GM18511 (cell line): ENCODE data around the gene SMIM1.
"Not testable (repeated sequence)": the region's sequence is repeated elsewhere in the genome, so short reads cannot be mapped to it uniquely, and the experiment has no call there.

ENCODE experiments used
- ATAC-seq: cut with Tn5 transposase; IDR thresholded peaks from one replicate; pipeline ENCODE4 v1.9.1; 2021; ENCODE audit warnings: mild to moderate bottlenecking, moderate library complexity; ENCODE audit not compliant: unreplicated experiment

SMIM1 gene

GRCh38 chr1:3789421-3790300 is 17.1 kb downstream of the SMIM1 start:
- no peak for ATAC-seq

GRCh38 chr1:3790500-3790923 is 18.0 kb downstream of the SMIM1 start:
- ATAC-seq = no peak

- ATAC-seq = no peak
Measured at GRCh38 chr1:3790952-3791351, 18.4 kb downstream of the SMIM1 start.

- no peak for ATAC-seq
Measured at GRCh38 chr1:3795453-3796214, 23.1 kb downstream of the SMIM1 start.

GRCh38 chr1:3796215-3797061 is 23.9 kb downstream of the SMIM1 start, which contains the start of gene LRRC47:
Gene LRRC47 (minus strand): TSS chr1:3796498. CDS start chr1:3796476, 22 bp downstream.
- peak; percentile 97 for ATAC-seq

GRCh38 chr1:3799976-3800685 is 27.6 kb downstream of the SMIM1 start:
- ATAC-seq = no peak

- not testable (repeated sequence) for ATAC-seq
Measured at GRCh38 chr1:3800795-3801194, 28.2 kb downstream of the SMIM1 start.

GRCh38 chr1:3803905-3804626 is 31.5 kb downstream of the SMIM1 start:
- ATAC-seq = no peak

GRCh38 chr1:3804627-3804944 is 32.0 kb downstream of the SMIM1 start:
- ATAC-seq = not testable (repeated sequence)

GRCh38 chr1:3805038-3805437 is 32.5 kb downstream of the SMIM1 start:
- no peak for ATAC-seq

- no peak for ATAC-seq
Measured at GRCh38 chr1:3807769-3808168, 35.2 kb downstream of the SMIM1 start.

- no peak for ATAC-seq
Measured at GRCh38 chr1:3809680-3810079, 37.1 kb downstream of the SMIM1 start.

GRCh38 chr1:3810149-3810761 is 37.7 kb downstream of the SMIM1 start:
- not testable (repeated sequence) for ATAC-seq

- no peak for ATAC-seq
Measured at GRCh38 chr1:3811595-3811911, 39.0 kb downstream of the SMIM1 start.

- ATAC-seq = no peak
Measured at GRCh38 chr1:3814065-3814464, 41.5 kb downstream of the SMIM1 start.

GRCh38 chr1:3814771-3815561 is 42.4 kb downstream of the SMIM1 start:
- ATAC-seq = no peak

- ATAC-seq = no peak
Measured at GRCh38 chr1:3816331-3817137, 44.0 kb downstream of the SMIM1 start.
